ENCODE results near the gene SCT.

DNA sequence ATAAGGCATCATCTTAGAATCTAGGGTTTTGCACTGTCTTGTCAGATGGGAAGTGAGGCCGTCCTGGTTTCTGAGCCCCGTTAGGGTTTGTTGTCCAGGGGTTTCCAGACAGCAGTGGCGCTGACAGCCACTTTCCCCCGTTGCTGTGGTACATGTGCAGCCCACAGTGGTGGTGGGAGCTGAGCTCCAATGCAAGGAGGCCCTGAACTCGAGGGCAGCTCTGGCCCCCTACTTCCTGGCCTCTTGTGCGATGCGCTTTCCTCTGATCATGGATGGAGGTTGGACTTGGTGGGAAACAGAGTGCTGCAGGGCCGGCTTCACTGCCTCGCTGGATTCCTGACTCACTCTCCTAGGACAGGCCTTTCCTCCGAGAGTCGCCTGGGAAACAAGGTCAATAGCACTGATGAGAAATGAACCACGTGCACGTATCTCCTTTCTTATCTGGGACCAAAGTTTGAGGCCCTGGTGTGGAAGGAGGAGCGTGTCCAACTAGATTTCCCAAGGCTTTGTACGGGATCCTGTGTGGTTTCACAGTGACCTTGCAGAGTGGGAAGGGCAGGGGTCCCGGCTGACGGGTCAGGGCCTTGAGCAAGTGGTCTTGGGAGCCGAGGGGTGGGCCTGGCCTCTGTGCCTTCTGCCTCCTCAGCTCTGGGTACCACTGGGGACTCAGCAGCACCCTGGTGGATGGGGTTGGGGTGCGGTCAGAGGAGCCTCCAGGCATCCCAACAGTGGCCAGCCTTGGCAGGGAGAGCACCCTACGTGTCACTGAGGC is 47.0 kb downstream of the SCT start:
- TF ChIP-seq YY1 (IDR thresholded peaks at IDR 0.05; ENCODE audit: low read depth) (no peak), EGR1 (IDR thresholded peaks at IDR 0.05) (no peak), EP300 (IDR thresholded peaks at IDR 0.05; ENCODE audit: borderline replicate concordance) (no peak), RAD21 (IDR thresholded peaks at IDR 0.05; ENCODE audit: low read depth) (no peak), TAF1 (IDR thresholded peaks at IDR 0.05; ENCODE audit: low read depth) (no peak), CREB1 (IDR thresholded peaks at IDR 0.05; ENCODE audit: low read depth) (no peak), TCF12 (IDR thresholded peaks at IDR 0.05; ENCODE audit: low read depth) (no peak)
- TF ChIP-seq, protein P1, sequence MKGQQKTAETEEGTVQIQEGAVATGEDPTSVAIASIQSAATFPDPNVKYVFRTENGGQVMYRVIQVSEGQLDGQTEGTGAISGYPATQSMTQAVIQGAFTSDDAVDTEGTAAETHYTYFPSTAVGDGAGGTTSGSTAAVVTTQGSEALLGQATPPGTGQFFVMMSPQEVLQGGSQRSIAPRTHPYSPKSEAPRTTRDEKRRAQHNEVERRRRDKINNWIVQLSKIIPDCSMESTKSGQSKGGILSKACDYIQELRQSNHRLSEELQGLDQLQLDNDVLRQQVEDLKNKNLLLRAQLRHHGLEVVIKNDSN (IDR thresholded peaks at IDR 0.05): no peak
- TF ChIP-seq, protein P2, sequence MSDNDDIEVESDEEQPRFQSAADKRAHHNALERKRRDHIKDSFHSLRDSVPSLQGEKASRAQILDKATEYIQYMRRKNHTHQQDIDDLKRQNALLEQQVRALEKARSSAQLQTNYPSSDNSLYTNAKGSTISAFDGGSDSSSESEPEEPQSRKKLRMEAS (IDR thresholded peaks at IDR 0.05): no peak
- TF ChIP-seq, protein P3, sequence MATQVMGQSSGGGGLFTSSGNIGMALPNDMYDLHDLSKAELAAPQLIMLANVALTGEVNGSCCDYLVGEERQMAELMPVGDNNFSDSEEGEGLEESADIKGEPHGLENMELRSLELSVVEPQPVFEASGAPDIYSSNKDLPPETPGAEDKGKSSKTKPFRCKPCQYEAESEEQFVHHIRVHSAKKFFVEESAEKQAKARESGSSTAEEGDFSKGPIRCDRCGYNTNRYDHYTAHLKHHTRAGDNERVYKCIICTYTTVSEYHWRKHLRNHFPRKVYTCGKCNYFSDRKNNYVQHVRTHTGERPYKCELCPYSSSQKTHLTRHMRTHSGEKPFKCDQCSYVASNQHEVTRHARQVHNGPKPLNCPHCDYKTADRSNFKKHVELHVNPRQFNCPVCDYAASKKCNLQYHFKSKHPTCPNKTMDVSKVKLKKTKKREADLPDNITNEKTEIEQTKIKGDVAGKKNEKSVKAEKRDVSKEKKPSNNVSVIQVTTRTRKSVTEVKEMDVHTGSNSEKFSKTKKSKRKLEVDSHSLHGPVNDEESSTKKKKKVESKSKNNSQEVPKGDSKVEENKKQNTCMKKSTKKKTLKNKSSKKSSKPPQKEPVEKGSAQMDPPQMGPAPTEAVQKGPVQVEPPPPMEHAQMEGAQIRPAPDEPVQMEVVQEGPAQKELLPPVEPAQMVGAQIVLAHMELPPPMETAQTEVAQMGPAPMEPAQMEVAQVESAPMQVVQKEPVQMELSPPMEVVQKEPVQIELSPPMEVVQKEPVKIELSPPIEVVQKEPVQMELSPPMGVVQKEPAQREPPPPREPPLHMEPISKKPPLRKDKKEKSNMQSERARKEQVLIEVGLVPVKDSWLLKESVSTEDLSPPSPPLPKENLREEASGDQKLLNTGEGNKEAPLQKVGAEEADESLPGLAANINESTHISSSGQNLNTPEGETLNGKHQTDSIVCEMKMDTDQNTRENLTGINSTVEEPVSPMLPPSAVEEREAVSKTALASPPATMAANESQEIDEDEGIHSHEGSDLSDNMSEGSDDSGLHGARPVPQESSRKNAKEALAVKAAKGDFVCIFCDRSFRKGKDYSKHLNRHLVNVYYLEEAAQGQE (IDR thresholded peaks at IDR 0.05; ENCODE audit: low read depth): no peak

Measured in Ishikawa (cell line).